ENCODE results near the gene MEGF11.

The MEGF11 gene

GRCh38 chr15:65926899-65927298, 326.7 kb downstream of the MEGF11 start:
- no peak for FAIRE-seq

GRCh38 chr15:65926459-65926858, 327.1 kb downstream of the MEGF11 start:
- no peak for FAIRE-seq

GRCh38 chr15:65925338-65925737, 328.2 kb downstream of the MEGF11 start:
- no peak for FAIRE-seq

GRCh38 chr15:65924004-65924403, 329.5 kb downstream of the MEGF11 start:
- FAIRE-seq = no peak

GRCh38 chr15:65923264-65923663, 330.3 kb downstream of the MEGF11 start:
- FAIRE-seq = no peak

- FAIRE-seq = no peak
Observed at GRCh38 chr15:65922621-65923020, 330.9 kb downstream of the MEGF11 start.

- FAIRE-seq = no peak
Observed at GRCh38 chr15:65921780-65922179, 331.8 kb downstream of the MEGF11 start.

- no peak for FAIRE-seq
Observed at GRCh38 chr15:65920825-65921309, 332.7 kb downstream of the MEGF11 start.

- no peak for FAIRE-seq
Observed at GRCh38 chr15:65920121-65920520, 333.4 kb downstream of the MEGF11 start.

- FAIRE-seq = no peak
Observed at GRCh38 chr15:65919353-65919752, 334.2 kb downstream of the MEGF11 start.

- no peak for FAIRE-seq
Observed at GRCh38 chr15:65918945-65919344, 334.6 kb downstream of the MEGF11 start.

- no peak for FAIRE-seq
Observed at GRCh38 chr15:65918357-65918920, 335.1 kb downstream of the MEGF11 start.

GRCh38 chr15:65917936-65918335, 335.6 kb downstream of the MEGF11 start:
- FAIRE-seq = no peak

GRCh38 chr15:65917407-65917756, 336.2 kb downstream of the MEGF11 start:
- no peak for FAIRE-seq

- FAIRE-seq = no peak
Observed at GRCh38 chr15:65916664-65917406, 336.7 kb downstream of the MEGF11 start.

- FAIRE-seq = no peak
Observed at GRCh38 chr15:65916041-65916663, 337.4 kb downstream of the MEGF11 start.

- no peak for FAIRE-seq
Observed at GRCh38 chr15:65914981-65915925, 338.3 kb downstream of the MEGF11 start.

- FAIRE-seq = no peak
Observed at GRCh38 chr15:65914386-65914785, 339.2 kb downstream of the MEGF11 start.

GRCh38 chr15:65913631-65914199, 339.8 kb downstream of the MEGF11 start:
- no peak for FAIRE-seq

GRCh38 chr15:65912235-65912634, 341.3 kb downstream of the MEGF11 start:
- FAIRE-seq = no peak

GRCh38 chr15:65910341-65910740, 343.2 kb downstream of the MEGF11 start:
- FAIRE-seq = no peak

GRCh38 chr15:65909831-65910230, 343.7 kb downstream of the MEGF11 start:
- no peak for FAIRE-seq

- FAIRE-seq = no peak
Observed at GRCh38 chr15:65908876-65909275, 344.7 kb downstream of the MEGF11 start.

All from G401.6 (cell line).